OCI-LY1 (cell line): Measurements from ENCODE around the gene TCF25.

Experiments used
- CTCF ChIP-seq: fragments of 200-600 bp; sonication (generic), shearing (Covaris generic); IDR thresholded peaks from 2 replicates; pipeline ENCODE4 v1.5.1; 2017; ENCODE audit warnings: mild to moderate bottlenecking, antibody characterized with exemption, low read length, moderate library complexity, mixed read lengths
- EZH2 ChIP-seq: fragments of 200-600 bp; sonication (generic), shearing (Covaris generic); IDR thresholded peaks from 2 replicates; pipeline ENCODE4 v1.8.0; 2017; ENCODE audit warnings: borderline replicate concordance, mixed run types, mild to moderate bottlenecking, antibody characterized with exemption, low read length, moderate library complexity, mixed read lengths

GRCh38 chr16:89883346-89884040 lies 10.1 kb downstream of the TCF25 start:
- TF ChIP-seq CTCF: no peak
- no peak for TF ChIP-seq EZH2
